Esophagus muscularis mucosa (tissue), 3 donors: ENCODE measurements around the gene CTNNA3.

Experiments used
- CTCF ChIP-seq, 3 experiments: fragments of 200-600 bp in 2 of 3; fragments of 450-650 bp in 1 of 3; sonication (generic) in 2 of 3; IDR thresholded peaks; one replicate each; pipeline ENCODE4 v1.5.1; 2017 to 2019; ENCODE audit warnings: antibody characterized with exemption in 3 of 3, mild to moderate bottlenecking in 2 of 3, moderate library complexity in 1 of 3
- POLR2AphosphoS5 ChIP-seq, 2 donors: sonication (generic); formaldehyde crosslinking; IDR thresholded peaks; one replicate each; pipeline ENCODE4 v1.6.1; 2017; ENCODE audit warnings: antibody characterized with exemption in 2 of 2

GRCh38 chr10:66192162-66192831 is 1503.7 kb downstream of the CTNNA3 start:
- no peak for TF ChIP-seq POLR2AphosphoS5 (IDR thresholded peaks at IDR 0.05)
- TF ChIP-seq CTCF (IDR thresholded peaks at IDR 0.05), result no peak
